Panc1 (cell line): ENCODE measurements around the gene DGLUCY. TPM values are rescaled to one million over a fixed set of nuclear protein-coding genes. Genes with fewer than 3 reads are reported as not detected.

Experiments
- ATAC-seq: fragments of 200-7000 bp; cut with Tn5 transposase; 2 replicates; pipeline ENCODE4 v1.9.1; 2020; ENCODE audit warnings: mild to moderate bottlenecking, moderate library complexity
- BruUV-seq: library from RNA; stranded (reverse); fragments of 400-500 nt; replicated peaks from 2 replicates; lab custom pipeline; 2021; lab: Mats Ljungman, UMichigan
- CTCF ChIA-PET: fragments of 300-600 bp; sonication (Branson Sonifier 250); formaldehyde crosslinking; loops from one replicate; lab custom pipeline; 2022; ENCODE audit warnings: antibody characterized with exemption; lab: Charles Lee
- POLR2A ChIA-PET: fragments of 300-600 bp; sonication (Branson Sonifier 250); formaldehyde crosslinking; loops from one replicate; lab custom pipeline; 2022; ENCODE audit warnings: antibody characterized with exemption; lab: Charles Lee
- DNase-seq: peaks from one replicate; pipeline ENCODE4 v3.0.0-alpha.2; 2010; ENCODE audit warnings: low read depth, low spot score
- H3K27ac ChIP-seq: 2 replicates; pipeline ENCODE4 v1.5.1; 2011; ENCODE audit warnings: mild to moderate bottlenecking, low read length, inconsistent platforms
- H3K27me3 ChIP-seq: fragments of 200-500 bp; sonication (Bioruptor generic); 2 replicates; pipeline ENCODE4 v1.6.0; 2014; ENCODE audit warnings: low read length, inconsistent platforms; ENCODE audit not compliant: control insufficient read depth, insufficient read depth
- H3K36me3 ChIP-seq: fragments of 200-500 bp; sonication (Bioruptor generic); 2 replicates; pipeline ENCODE4 v1.5.1; 2014; ENCODE audit warnings: inconsistent platforms, mild to moderate bottlenecking, low read length, moderate library complexity; ENCODE audit not compliant: control insufficient read depth, insufficient read depth
- H3K4me1 ChIP-seq: 2 replicates; pipeline ENCODE4 v1.5.1; 2011; ENCODE audit warnings: inconsistent platforms, mild to moderate bottlenecking, low read length, moderate library complexity; ENCODE audit not compliant: control insufficient read depth, insufficient read depth
- H3K4me3 ChIP-seq, 2 experiments: 2 replicates each; pipeline ENCODE4 v1.5.1; 2011 to 2012; ENCODE audit warnings: low read depth in 2 of 2, low read length in 2 of 2, mild to moderate bottlenecking in 2 of 2, inconsistent platforms in 1 of 2, moderate library complexity in 1 of 2
- H3K9me3 ChIP-seq: fragments of 200-500 bp; sonication (Bioruptor generic); 2 replicates; pipeline ENCODE4 v1.5.1; 2014; ENCODE audit warnings: low read depth, mild to moderate bottlenecking, inconsistent platforms, low read length, moderate library complexity; ENCODE audit not compliant: control insufficient read depth, insufficient read depth
- POLR2AphosphoS5 ChIP-seq: IDR thresholded peaks from 2 replicates; pipeline ENCODE4 v1.6.1; 2012; ENCODE audit warnings: mild to moderate bottlenecking, low read depth, low read length, moderate library complexity
- SIN3A ChIP-seq: IDR thresholded peaks from 2 replicates; pipeline ENCODE4 v1.6.1; 2012; ENCODE audit warnings: low read depth, mild to moderate bottlenecking, low read length, moderate library complexity, borderline replicate concordance; ENCODE audit not compliant: insufficient read depth
- TCF7L2 ChIP-seq: IDR thresholded peaks from 2 replicates; pipeline ENCODE4 v1.6.1; 2011; ENCODE audit warnings: mild to moderate bottlenecking, low read depth, low read length, inconsistent platforms
- in situ Hi-C: cut with HindIII; loops from 2 replicates; pipeline ENCODE4 v1.10.0; 2016; ENCODE audit warnings: low sequenced_read_pairs, low pct_unique_long_range_greater_than_20kb
- intact Hi-C: fragments of 100-400 bp; cut with micrococcal nuclease; formaldehyde crosslinking; loops from one replicate; pipeline ENCODE4 v1.10.0; 2022; ENCODE audit not compliant: unreplicated experiment
- total RNA-seq: library from RNA; stranded (reverse); gene quantifications from one replicate; pipeline ENCODE4 v1.2.1, GENCODE V29; 2021; ENCODE audit not compliant: unreplicated experiment
- TF ChIP-seq, protein P1 (sequence below): fragments of 450-650 bp; IDR thresholded peaks from 2 replicates; pipeline ENCODE4 v1.5.1; 2017; ENCODE audit warnings: mild to moderate bottlenecking
- TF ChIP-seq, protein P2 (sequence below), 2 experiments: IDR thresholded peaks; 2 replicates each; pipeline ENCODE4 v1.6.1; 2011 to 2012; ENCODE audit warnings: low read depth in 2 of 2, control low read depth in 1 of 2, low read length in 1 of 2, mild to moderate bottlenecking in 1 of 2, moderate library complexity in 1 of 2; ENCODE audit not compliant: insufficient read depth in 1 of 2

The DGLUCY gene
- total RNA-seq, 1 experiment from 2014 or later: 21.3 TPM

DNA sequence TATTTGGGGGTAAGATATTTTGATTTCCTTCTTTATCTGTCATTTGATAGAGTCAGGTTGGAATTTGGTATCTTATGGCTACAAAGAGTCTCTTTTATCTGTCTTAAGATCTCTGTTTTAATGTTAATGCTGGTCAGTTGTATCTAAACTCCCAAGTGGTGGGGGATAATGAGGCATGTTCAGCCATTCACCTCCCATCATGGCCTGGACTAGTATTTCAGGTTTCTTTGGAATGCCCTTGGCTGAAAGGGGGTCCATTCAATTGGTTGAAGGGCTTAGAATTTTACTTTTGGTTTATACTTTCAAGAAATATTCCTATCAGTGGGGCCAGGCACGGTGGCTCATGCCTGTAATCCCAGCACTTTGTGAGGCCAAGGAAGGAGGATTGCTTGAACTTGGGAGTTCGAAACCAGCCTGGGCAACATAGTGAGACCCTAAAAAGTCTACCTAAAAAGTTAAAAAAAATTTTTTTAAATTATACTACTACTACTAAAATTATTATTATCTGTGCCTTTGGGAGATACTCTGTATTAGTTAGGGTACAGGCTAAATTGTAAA, 4.7 kb downstream of the DGLUCY start:
- ATAC-seq (no peak), DNase-seq (no peak)
- POLR2A ChIA-PET: no interaction called here
- H3K27ac ChIP-seq: no peak overlapping the region
- H3K4me3 ChIP-seq: no peak overlapping the region
- H3K4me1 ChIP-seq: peaks cover 12% of the 10 kb centered on the region
- peaks cover 7% of the 10 kb centered on the region; the same call in 1 of the 2 replicates for H3K36me3 ChIP-seq
- no peaks in the 10 kb centered on the region for H3K9me3 ChIP-seq
- CTCF ChIA-PET: no interaction called here
- in situ Hi-C loops (no loop called here), intact Hi-C loops (no loop called here)
- TF ChIP-seq SIN3A: no peak
- no peak for TF ChIP-seq TCF7L2
- TF ChIP-seq, protein P1, sequence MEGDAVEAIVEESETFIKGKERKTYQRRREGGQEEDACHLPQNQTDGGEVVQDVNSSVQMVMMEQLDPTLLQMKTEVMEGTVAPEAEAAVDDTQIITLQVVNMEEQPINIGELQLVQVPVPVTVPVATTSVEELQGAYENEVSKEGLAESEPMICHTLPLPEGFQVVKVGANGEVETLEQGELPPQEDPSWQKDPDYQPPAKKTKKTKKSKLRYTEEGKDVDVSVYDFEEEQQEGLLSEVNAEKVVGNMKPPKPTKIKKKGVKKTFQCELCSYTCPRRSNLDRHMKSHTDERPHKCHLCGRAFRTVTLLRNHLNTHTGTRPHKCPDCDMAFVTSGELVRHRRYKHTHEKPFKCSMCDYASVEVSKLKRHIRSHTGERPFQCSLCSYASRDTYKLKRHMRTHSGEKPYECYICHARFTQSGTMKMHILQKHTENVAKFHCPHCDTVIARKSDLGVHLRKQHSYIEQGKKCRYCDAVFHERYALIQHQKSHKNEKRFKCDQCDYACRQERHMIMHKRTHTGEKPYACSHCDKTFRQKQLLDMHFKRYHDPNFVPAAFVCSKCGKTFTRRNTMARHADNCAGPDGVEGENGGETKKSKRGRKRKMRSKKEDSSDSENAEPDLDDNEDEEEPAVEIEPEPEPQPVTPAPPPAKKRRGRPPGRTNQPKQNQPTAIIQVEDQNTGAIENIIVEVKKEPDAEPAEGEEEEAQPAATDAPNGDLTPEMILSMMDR: no peak
- no TSS peak for BruUV-seq
- H3K27me3 ChIP-seq: no peaks in the 10 kb centered on the region

DNA sequence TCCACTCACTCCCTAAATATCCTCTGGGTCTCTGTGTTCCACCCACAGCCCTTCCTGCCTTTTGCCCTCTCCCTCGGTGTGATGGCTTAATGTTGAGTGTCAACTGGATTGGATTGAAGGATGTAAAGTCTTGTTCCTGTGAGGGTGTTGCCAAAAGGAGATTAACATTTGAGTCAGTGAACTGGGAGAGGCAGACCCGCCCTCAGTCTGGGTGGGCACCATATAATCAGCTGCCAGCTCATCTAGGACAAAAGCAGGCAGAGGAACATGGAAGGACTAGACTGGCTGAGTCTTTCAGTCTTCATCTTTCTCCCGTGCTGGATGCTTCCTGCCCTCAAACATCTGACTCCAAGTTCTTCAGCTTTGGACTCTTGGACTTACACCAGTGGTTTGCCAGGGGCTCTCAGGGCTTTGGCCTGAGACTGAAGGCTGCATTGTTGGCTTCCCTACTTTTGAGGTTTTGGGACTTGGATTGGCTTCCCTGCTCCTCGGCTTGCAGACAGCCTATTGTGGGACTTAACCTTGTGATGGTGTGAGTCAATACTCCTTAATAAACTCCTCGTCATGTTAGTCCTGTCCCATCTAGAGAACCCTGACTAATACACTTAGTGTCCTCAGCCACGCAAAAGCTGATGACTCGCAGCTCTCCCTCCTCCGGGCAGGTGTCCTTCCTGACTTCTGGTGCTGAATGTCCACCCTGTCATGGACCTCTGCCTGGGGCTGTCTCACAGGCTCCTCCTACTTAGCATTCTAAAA, 5.9 kb downstream of the DGLUCY start:
- ChIA-PET CTCF (no interaction called here), POLR2A (no interaction called here)
- H3K27ac ChIP-seq: no peak overlapping the region
- DNase-seq: peak; percentile 32
- H3K27me3 ChIP-seq: no peaks in the 10 kb centered on the region
- no TSS peak for BruUV-seq
- TF ChIP-seq POLR2AphosphoS5: no peak
- TF ChIP-seq TCF7L2: no peak
- no peak for TF ChIP-seq SIN3A
- TF ChIP-seq, protein P1: no peak
- TF ChIP-seq, protein P2, sequence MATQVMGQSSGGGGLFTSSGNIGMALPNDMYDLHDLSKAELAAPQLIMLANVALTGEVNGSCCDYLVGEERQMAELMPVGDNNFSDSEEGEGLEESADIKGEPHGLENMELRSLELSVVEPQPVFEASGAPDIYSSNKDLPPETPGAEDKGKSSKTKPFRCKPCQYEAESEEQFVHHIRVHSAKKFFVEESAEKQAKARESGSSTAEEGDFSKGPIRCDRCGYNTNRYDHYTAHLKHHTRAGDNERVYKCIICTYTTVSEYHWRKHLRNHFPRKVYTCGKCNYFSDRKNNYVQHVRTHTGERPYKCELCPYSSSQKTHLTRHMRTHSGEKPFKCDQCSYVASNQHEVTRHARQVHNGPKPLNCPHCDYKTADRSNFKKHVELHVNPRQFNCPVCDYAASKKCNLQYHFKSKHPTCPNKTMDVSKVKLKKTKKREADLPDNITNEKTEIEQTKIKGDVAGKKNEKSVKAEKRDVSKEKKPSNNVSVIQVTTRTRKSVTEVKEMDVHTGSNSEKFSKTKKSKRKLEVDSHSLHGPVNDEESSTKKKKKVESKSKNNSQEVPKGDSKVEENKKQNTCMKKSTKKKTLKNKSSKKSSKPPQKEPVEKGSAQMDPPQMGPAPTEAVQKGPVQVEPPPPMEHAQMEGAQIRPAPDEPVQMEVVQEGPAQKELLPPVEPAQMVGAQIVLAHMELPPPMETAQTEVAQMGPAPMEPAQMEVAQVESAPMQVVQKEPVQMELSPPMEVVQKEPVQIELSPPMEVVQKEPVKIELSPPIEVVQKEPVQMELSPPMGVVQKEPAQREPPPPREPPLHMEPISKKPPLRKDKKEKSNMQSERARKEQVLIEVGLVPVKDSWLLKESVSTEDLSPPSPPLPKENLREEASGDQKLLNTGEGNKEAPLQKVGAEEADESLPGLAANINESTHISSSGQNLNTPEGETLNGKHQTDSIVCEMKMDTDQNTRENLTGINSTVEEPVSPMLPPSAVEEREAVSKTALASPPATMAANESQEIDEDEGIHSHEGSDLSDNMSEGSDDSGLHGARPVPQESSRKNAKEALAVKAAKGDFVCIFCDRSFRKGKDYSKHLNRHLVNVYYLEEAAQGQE (IDR thresholded peaks at IDR 0.05; ENCODE audit: insufficient read depth in 1 of 2, low read depth in 2 of 2, low read length in 1 of 2): no peak
- in situ Hi-C loops (no loop called here), intact Hi-C loops (no loop called here)
- no peak overlapping the region for H3K4me3 ChIP-seq
- peaks cover 3% of the 10 kb centered on the region; the same call in 1 of the 2 replicates for H3K36me3 ChIP-seq
- H3K4me1 ChIP-seq: peaks cover 10% of the 10 kb centered on the region
- no peak for ATAC-seq
- H3K9me3 ChIP-seq: no peaks in the 10 kb centered on the region
